Fibroblast of lung (primary cell): Measurements from ENCODE around the gene CORIN.

Experiments
- EZH2 ChIP-seq: IDR thresholded peaks from 2 replicates; pipeline ENCODE4 v1.5.1; 2012; ENCODE audit warnings: low read length, control low read depth, mild to moderate bottlenecking; ENCODE audit errors: missing control alignments
- TF ChIP-seq, protein P1 (sequence below), 2 donors: IDR thresholded peaks in 1 of 2; conservative IDR thresholded peaks in 1 of 2; 1 replicate in 1 of 2; 2 replicates in 1 of 2; pipeline ENCODE4 v1.5.1; 2011 to 2012; ENCODE audit warnings: low read length in 2 of 2, control low read depth in 1 of 2, inconsistent platforms in 1 of 2, low read depth in 1 of 2, mild to moderate bottlenecking in 1 of 2

DNA sequence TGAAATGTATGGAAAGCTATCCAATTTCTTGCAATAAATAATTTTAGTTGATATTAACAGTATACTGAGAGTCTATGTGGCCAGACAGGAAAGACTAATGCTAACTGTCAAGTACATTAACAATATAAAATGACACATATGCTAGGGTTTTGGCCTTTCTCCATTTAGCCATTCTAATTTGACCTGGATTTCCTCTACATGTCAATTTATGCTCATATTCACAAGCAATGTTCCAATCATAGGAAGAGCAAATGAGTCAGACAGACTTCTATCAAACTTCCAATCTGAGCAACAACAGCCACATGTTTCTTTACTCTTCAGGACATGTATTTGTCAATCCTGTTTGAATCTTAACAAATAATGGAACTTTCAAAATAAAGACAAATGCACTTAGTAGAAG is 53.6 kb downstream of the CORIN start:
- TF ChIP-seq, protein P1, sequence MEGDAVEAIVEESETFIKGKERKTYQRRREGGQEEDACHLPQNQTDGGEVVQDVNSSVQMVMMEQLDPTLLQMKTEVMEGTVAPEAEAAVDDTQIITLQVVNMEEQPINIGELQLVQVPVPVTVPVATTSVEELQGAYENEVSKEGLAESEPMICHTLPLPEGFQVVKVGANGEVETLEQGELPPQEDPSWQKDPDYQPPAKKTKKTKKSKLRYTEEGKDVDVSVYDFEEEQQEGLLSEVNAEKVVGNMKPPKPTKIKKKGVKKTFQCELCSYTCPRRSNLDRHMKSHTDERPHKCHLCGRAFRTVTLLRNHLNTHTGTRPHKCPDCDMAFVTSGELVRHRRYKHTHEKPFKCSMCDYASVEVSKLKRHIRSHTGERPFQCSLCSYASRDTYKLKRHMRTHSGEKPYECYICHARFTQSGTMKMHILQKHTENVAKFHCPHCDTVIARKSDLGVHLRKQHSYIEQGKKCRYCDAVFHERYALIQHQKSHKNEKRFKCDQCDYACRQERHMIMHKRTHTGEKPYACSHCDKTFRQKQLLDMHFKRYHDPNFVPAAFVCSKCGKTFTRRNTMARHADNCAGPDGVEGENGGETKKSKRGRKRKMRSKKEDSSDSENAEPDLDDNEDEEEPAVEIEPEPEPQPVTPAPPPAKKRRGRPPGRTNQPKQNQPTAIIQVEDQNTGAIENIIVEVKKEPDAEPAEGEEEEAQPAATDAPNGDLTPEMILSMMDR (conservative IDR thresholded peaks at IDR 0.05 in 1 of 2, IDR thresholded peaks at IDR 0.05 in 1 of 2; ENCODE audit: low read depth in 1 of 2, low read length in 2 of 2): no peak
- TF ChIP-seq EZH2: no peak
